Fibroblast of mammary gland (primary cell): ENCODE measurements around the gene TGDS.

Experiments
- DNase-seq: peaks from one replicate; pipeline ENCODE4 v3.0.0-alpha.2; 2010; ENCODE audit warnings: low read depth
- H3K4me3 ChIP-seq: 2 replicates; pipeline ENCODE4 v1.5.1; 2011; ENCODE audit warnings: low read depth, mild to moderate bottlenecking, low read length, moderate library complexity; ENCODE audit not compliant: control insufficient read depth
- CTCF ChIP-seq: conservative IDR thresholded peaks from 2 replicates; pipeline ENCODE4 v1.5.1; 2011; ENCODE audit warnings: low read depth, low read length, inconsistent platforms; ENCODE audit not compliant: control insufficient read depth, insufficient read depth

The TGDS gene

DNA sequence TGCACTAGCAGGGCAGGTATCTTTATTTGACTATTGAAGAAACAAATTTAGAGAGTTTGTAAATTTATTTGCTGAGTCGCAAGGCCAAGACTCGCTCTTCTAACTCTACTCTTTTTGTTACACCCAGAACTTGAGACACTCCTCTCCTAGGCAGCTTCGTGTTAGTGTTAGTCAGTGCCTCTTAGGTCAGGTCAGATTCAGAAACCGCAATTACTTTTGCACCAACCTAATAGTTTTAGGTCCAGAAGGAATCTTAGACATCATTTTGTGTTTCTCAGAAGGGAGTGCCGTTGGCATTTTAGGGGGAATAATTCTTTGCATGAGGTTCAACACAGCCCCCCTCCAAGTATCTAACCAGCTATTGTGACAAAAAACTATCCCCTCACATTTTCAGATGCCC is 14.5 kb upstream of the TGDS start:
- no peak for DNase-seq
- no peak for TF ChIP-seq CTCF
- no peak overlapping the region for H3K4me3 ChIP-seq

DNA sequence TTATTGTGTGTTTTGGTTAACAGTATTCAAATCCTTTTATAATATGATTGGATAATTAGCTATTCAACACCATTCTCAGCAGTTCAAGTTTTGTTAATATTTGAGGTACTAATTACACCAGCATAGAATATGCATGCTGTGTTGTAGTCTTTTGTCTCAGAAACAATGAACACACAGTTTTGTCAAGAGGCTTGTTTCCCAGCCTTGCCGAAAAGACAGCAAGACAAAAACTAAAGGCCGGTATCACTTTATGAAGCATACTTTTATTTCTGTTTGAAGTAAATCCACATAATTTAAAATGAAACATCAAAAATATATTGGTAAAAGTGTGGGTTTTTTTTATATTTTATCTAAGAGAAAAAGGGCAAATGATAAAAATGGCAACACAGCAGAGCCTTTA is 13.2 kb upstream of the TGDS start:
- DNase-seq, result no peak
- TF ChIP-seq CTCF, result no peak
- no peak overlapping the region for H3K4me3 ChIP-seq

GRCh38 chr13:94608586-94608985 is 12.6 kb upstream of the TGDS start:
- no peak for TF ChIP-seq CTCF
- peak; percentile 21 for DNase-seq
- H3K4me3 ChIP-seq, result no peak overlapping the region

DNA sequence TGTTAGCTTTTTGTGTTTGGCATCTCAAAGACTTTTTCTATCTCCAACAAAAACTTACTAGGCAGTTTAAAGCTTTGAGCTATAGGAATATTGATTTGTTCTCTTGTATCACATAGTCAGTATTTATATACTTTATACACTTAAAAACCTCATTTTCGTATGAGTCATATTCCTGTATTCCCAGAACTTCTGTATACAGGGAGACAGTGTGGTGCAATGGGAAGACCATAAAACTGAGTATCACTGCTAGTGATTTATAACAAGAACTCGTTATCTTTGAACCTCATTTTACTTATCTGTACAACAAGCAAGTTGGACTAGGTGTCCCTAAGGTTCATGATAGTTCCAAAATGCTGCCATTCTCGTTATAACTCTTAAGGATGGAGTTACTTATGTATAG is 12.0 kb upstream of the TGDS start:
- H3K4me3 ChIP-seq, result no peak overlapping the region
- peak; percentile 31 for DNase-seq
- no peak for TF ChIP-seq CTCF

DNA sequence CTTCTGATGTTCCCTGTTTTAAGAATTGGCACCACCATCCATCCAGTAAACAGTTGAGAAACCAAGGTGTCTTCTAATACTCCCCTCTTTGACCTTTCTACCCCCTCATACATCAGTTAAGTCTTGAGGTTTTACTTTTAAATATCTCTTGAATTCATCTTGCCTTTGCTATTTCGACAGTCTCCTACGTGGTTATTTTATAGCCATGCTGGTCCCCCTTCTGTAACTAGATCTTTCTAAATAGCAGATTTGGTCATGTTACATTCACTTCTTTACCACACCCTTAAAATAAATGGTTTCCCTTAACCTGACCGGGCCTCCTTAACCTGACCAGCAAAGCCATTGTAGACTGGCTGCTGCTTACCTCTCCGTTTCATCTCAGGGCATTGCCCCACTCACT is 11.1 kb upstream of the TGDS start:
- no peak overlapping the region for H3K4me3 ChIP-seq
- no peak for TF ChIP-seq CTCF
- no peak for DNase-seq

GRCh38 chr13:94602467-94602866 is 6.5 kb upstream of the TGDS start:
- TF ChIP-seq CTCF, result no peak
- DNase-seq, result no peak
- H3K4me3 ChIP-seq, result peak overlapping the region; percentile 93

DNA sequence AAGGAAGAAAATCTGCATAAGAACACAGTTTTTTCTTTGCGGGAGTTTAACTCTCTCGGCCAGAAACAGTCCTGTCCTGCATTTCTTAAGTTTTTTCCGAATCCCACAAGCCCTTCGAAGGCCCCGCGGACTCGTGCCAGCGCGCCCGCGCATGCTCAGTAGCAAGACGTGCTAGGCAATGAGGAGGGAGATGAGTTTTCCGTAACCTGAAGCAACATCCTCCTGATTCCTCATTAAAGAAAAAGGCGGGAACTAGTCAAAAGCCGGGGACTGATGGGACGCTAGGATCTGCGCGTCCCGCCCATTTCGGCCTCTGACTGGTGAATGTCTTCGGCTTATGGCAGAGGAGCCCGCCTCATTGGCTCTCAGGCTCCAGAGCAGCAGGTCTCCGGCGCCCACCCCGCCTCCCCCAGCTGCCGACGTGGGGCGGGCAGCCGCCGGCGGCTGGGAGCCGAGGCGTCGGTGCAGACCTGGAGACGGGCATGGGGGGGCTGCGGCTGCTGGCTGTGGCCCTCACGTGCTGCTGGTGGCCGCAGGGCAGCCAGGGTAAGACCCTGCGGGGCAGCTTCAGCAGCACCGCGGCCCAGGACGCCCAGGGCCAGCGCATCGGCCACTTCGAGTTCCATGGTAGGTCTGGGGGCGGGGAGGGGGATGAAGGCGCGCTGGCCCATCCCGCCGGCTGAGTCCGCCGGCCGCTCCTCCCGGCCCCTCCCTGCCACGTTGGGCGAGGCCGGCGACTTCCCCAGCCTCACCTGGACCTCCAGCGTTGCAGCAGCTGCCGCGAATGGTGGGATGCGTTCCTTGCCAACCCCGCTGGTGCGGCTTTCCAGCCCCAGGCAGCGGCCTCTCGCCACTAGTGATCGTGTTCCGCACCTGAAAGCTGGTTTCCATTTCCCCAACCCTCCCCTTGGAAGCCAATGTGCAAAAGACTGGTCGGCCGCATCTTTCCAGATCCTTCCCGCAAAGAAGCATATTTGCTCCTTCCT is 5.8 kb upstream of the TGDS start, which contains the start of gene GPR180:
TSS of gene GPR180 (plus strand) at position 412 of the 986 bp plus-strand sequence. CDS start at position 483, 71 bp downstream.
- DNase-seq, result peak; percentile 99
- peak within 1 kb of the TSS; percentile 93 for H3K4me3 ChIP-seq
- no peak for TF ChIP-seq CTCF
